RWPE2 (cell line): ENCODE data around the gene TKTL1.
A peak's percentile ranks its signal among the peaks of the same experiment; 100 is the strongest.

Source experiments
- ATAC-seq: fragments of 200-7000 bp; cut with Tn5 transposase; 3 replicates; pipeline ENCODE4 v1.9.1; 2021; ENCODE audit warnings: low read depth
- DNase-seq: peaks from one replicate; pipeline ENCODE4 v3.0.0-alpha.2; 2020; ENCODE audit warnings: low spot score
- H3K27ac ChIP-seq: fragments of 450-650 bp; 2 replicates; pipeline ENCODE4 v1.5.1; 2017; ENCODE audit warnings: mild to moderate bottlenecking; ENCODE audit not compliant: poor library complexity, severe bottlenecking
- H3K27me3 ChIP-seq: fragments of 250-450 bp; sonication (Bioruptor Pico); 2 replicates; pipeline ENCODE4 v1.5.1; 2021; ENCODE audit warnings: mild to moderate bottlenecking, moderate library complexity; ENCODE audit not compliant: insufficient read depth, poor library complexity, severe bottlenecking
- H3K36me3 ChIP-seq: fragments of 250-450 bp; sonication (Bioruptor Pico); 2 replicates; pipeline ENCODE4 v1.5.1; 2020; ENCODE audit warnings: low read depth, mild to moderate bottlenecking, moderate library complexity
- H3K4me1 ChIP-seq: fragments of 250-450 bp; sonication (Bioruptor Pico); 2 replicates; pipeline ENCODE4 v1.5.1; 2021; ENCODE audit warnings: mild to moderate bottlenecking, moderate library complexity; ENCODE audit not compliant: insufficient read depth, poor library complexity, severe bottlenecking
- H3K4me3 ChIP-seq: fragments of 250-450 bp; sonication (Bioruptor Pico); 2 replicates; pipeline ENCODE4 v1.5.1; 2021; ENCODE audit warnings: mild to moderate bottlenecking, moderate library complexity; ENCODE audit not compliant: severe bottlenecking
- H3K9me3 ChIP-seq: fragments of 250-450 bp; sonication (Bioruptor Pico); 2 replicates; pipeline ENCODE4 v1.5.1; 2021; ENCODE audit warnings: mild to moderate bottlenecking, moderate library complexity; ENCODE audit not compliant: severe bottlenecking
- TF ChIP-seq, protein P1 (sequence below): fragments of 450-650 bp; IDR thresholded peaks from one replicate; pipeline ENCODE4 v1.5.1; 2017; ENCODE audit warnings: mild to moderate bottlenecking, moderate library complexity; ENCODE audit not compliant: poor library complexity, severe bottlenecking

The TKTL1 gene

DNA sequence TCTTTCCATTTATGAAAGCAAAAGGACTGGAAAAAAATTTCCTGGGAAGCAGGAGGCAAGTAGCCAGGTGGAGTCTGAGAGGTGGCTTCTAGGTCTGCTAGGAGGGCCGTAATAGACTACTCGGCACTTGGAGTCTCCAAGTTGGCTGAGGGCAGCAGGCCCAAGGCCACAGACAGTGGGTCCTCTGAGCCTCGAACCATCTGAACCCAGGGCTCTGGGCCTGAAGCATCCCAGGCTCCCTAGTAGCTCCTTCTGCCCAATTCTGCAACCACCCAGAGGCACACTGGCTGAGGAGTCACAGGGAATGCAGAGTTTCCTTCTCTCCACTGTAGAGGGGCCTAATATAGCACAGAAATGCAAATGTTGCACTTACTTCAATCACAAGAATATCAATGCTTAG lies 19.8 kb downstream of the TKTL1 start:
- Histone ChIP-seq H3K27me3 (no peaks in the 10 kb centered on the region), H3K27ac (no peak overlapping the region), H3K4me1 (no peaks in the 10 kb centered on the region), H3K4me3 (no peak overlapping the region), H3K9me3 (no peaks in the 10 kb centered on the region), H3K36me3 (no peaks in the 10 kb centered on the region)
- TF ChIP-seq, protein P1, sequence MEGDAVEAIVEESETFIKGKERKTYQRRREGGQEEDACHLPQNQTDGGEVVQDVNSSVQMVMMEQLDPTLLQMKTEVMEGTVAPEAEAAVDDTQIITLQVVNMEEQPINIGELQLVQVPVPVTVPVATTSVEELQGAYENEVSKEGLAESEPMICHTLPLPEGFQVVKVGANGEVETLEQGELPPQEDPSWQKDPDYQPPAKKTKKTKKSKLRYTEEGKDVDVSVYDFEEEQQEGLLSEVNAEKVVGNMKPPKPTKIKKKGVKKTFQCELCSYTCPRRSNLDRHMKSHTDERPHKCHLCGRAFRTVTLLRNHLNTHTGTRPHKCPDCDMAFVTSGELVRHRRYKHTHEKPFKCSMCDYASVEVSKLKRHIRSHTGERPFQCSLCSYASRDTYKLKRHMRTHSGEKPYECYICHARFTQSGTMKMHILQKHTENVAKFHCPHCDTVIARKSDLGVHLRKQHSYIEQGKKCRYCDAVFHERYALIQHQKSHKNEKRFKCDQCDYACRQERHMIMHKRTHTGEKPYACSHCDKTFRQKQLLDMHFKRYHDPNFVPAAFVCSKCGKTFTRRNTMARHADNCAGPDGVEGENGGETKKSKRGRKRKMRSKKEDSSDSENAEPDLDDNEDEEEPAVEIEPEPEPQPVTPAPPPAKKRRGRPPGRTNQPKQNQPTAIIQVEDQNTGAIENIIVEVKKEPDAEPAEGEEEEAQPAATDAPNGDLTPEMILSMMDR = no peak
- DNase-seq = no peak
- ATAC-seq = no peak

DNA sequence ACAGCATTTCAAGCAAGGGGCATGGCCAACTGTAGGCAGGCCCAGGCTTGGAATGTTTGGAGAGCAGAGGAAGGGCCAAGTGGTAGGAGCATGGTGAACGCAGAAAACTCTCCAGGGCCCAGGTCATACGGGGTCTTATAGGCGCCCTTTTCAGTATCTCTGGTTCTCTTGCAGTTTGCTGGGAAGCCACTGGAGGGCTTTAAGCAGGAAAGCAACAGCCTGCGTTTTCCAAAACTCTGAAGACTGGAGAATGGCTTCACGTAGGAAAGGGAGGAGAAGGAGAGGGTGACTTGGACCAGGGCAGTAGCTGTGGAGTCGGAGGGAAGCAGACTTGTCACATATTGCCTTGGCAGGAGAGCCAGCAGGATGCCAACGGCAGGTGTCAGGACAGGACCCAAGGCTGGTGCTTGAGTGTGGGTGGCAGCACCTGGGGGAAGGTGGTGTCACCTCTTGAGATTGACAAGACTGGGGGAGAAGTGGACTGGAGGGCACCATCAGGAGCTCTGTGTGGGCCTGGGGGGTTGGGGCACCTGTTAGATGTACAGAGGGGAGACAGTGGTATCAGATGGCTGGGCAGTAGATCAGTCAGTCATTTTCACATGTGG lies 21.9 kb downstream of the TKTL1 start:
- H3K4me1 ChIP-seq = no peaks in the 10 kb centered on the region
- ATAC-seq = 0 out of 3 replicates have a peak, but pooled peaks have one; percentile 21
- no peak overlapping the region for H3K27ac ChIP-seq
- TF ChIP-seq, protein P1 = peak; percentile 36
- no peaks in the 10 kb centered on the region for H3K9me3 ChIP-seq
- no peak for DNase-seq
- H3K36me3 ChIP-seq = no peaks in the 10 kb centered on the region
- H3K4me3 ChIP-seq = no peak overlapping the region
- no peaks in the 10 kb centered on the region for H3K27me3 ChIP-seq

DNA sequence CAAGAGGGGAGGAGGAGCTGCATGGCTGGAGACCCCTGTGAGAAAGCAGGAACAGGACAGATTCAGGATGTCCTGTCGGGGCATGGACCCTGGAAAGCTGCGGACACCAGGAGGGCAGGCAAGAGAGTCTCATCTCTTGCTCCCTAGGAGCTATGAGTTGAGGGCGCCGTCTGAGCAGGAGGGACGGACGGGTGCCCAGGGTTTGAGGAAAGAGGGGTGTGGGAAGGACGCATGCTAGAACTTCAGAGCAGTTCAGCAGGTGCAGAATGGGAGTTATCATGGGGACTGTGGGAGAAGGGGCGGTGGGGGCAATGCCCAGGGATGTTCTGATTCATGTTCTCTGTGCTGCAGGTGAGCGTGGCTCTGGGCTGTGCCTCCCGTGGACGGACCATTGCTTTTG lies 24.8 kb downstream of the TKTL1 start:
- ATAC-seq (no peak), DNase-seq (no peak)
- Histone ChIP-seq H3K9me3 (no peaks in the 10 kb centered on the region), H3K36me3 (no peaks in the 10 kb centered on the region), H3K27ac (no peak overlapping the region), H3K27me3 (no peaks in the 10 kb centered on the region), H3K4me1 (no peaks in the 10 kb centered on the region), H3K4me3 (no peak overlapping the region)
- TF ChIP-seq, protein P1 = no peak

DNA sequence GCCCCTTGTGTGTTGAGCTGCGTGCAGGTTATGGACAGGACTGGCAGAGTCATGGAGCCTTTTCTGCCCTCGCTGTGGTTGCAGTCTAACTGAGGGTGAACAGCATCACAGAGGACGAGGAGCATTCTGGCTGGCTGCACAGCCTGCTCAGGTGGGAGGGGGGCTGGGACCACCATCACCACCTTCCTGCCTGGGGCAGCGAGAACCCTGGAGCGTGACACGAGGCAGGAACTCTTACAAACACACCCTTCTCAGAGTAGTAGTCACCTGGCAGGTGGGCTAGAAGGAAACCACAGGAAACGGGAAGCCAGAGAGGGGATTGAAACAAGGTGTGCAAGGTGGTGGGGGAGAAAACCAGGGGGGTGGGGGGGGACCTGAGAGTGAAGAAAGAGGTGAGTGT lies 25.6 kb downstream of the TKTL1 start:
- H3K9me3 ChIP-seq = no peaks in the 10 kb centered on the region
- no peaks in the 10 kb centered on the region for H3K4me1 ChIP-seq
- H3K4me3 ChIP-seq = no peak overlapping the region
- H3K27ac ChIP-seq = no peak overlapping the region
- TF ChIP-seq, protein P1 = no peak
- ATAC-seq (no peak), DNase-seq (no peak)
- H3K27me3 ChIP-seq = no peaks in the 10 kb centered on the region
- no peaks in the 10 kb centered on the region for H3K36me3 ChIP-seq

DNA sequence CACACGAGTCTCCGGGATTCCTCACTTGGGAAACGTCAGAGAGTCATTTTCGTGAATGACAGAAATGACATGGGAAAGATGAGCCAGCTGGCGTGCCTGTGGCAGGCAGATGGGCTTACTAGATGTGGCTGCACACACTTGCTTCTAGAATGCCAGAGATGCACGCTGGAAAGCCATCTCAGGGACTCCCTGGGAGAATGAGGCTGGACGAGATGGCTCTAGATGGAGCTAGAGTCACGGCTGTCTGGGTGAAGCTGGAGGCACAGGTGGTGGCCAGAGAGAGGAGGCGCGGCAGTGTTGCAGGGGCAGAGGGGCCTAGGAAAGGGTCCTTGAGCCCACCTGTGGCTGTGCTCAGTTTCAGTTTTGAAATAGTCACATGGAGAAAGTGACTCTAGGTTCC lies 26.0 kb downstream of the TKTL1 start:
- ATAC-seq = no peak
- Histone ChIP-seq H3K4me3 (no peak overlapping the region), H3K4me1 (no peaks in the 10 kb centered on the region), H3K27me3 (no peaks in the 10 kb centered on the region), H3K27ac (no peak overlapping the region), H3K9me3 (no peaks in the 10 kb centered on the region), H3K36me3 (no peaks in the 10 kb centered on the region)
- no peak for DNase-seq
- TF ChIP-seq, protein P1 = no peak
